Tibial nerve (tissue), 3 donors: ENCODE data around the gene EGFR.

Experiments used
- POLR2A ChIP-seq, 2 donors: fragments of 450-650 bp; IDR thresholded peaks; one replicate each; pipeline ENCODE4 v1.6.1; 2017; ENCODE audit warnings: antibody characterized with exemption in 2 of 2, mild to moderate bottlenecking in 2 of 2, moderate library complexity in 2 of 2
- TF ChIP-seq, protein P1 (sequence below), 5 experiments: fragments of 200-600 bp in 3 of 5; fragments of 450-650 bp in 2 of 5; sonication (generic) in 3 of 5; IDR thresholded peaks; one replicate each; pipeline ENCODE4 v1.5.1; 2016 to 2019; ENCODE audit warnings: antibody characterized with exemption in 5 of 5, mild to moderate bottlenecking in 3 of 5, moderate library complexity in 2 of 5

DNA sequence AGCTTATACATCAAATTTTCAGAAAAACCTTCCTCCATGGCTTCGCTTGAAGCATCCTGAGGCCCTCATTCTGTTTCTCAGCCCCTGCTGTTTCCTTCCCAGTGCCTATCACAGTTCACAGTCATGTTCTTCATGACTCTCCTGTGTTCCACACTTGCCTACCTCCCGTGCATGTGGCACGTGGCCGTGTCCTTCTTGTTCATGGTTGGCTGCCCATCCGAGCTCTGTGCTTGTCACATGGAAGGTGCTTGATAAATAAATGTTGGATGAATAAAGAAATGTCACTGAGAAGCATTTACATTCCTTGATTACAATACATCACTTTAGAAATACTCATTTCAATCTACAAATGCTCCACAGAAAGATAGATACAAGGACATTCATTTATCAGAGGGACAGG, 23.7 kb upstream of the EGFR start:
- TF ChIP-seq, protein P1, sequence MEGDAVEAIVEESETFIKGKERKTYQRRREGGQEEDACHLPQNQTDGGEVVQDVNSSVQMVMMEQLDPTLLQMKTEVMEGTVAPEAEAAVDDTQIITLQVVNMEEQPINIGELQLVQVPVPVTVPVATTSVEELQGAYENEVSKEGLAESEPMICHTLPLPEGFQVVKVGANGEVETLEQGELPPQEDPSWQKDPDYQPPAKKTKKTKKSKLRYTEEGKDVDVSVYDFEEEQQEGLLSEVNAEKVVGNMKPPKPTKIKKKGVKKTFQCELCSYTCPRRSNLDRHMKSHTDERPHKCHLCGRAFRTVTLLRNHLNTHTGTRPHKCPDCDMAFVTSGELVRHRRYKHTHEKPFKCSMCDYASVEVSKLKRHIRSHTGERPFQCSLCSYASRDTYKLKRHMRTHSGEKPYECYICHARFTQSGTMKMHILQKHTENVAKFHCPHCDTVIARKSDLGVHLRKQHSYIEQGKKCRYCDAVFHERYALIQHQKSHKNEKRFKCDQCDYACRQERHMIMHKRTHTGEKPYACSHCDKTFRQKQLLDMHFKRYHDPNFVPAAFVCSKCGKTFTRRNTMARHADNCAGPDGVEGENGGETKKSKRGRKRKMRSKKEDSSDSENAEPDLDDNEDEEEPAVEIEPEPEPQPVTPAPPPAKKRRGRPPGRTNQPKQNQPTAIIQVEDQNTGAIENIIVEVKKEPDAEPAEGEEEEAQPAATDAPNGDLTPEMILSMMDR (IDR thresholded peaks at IDR 0.05) = no peak
- no peak for TF ChIP-seq POLR2A (IDR thresholded peaks at IDR 0.05)
